ENCODE results near the gene MRPL39. TPM values are rescaled to one million over a fixed set of nuclear protein-coding genes. Genes with fewer than 3 reads are reported as not detected.

Gene MRPL39
- total RNA-seq, 1 donor from 2014 or later = 49.9 TPM

DNA sequence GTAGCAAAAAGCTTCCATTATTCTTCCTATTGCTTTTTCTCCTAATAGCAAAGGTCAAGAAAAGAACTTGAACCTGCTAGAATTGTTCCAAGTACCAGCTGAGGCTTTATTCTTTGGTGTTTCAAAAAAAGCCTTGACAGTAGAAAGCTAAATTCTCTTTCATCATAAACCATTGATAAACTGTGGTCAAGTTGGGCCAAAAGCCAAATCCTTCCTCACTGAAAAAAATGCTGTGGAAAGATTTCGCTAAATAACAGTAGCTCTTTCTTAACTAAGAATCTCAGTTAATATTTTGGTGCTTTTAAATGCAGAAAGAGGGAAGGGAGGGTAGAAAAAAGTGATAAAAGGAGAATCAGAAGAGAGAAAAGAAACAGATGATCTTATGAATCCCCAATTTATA is 17.8 kb upstream of the MRPL39 start:
- no peak for DNase-seq
- Histone ChIP-seq H3K4me1 (peaks cover 14% of the 10 kb centered on the region), H3K4me3 (no peak overlapping the region), H3K27me3 (ENCODE audit: low read depth) (no peaks in the 10 kb centered on the region), H3K36me3 (no peaks in the 10 kb centered on the region), H3K9me3 (replicated peaks) (no peaks in the 10 kb centered on the region), H3K27ac (replicated peaks) (no peak overlapping the region)
- intact Hi-C loops (cut with micrococcal nuclease) = no loop called here
- TF ChIP-seq, protein P1, sequence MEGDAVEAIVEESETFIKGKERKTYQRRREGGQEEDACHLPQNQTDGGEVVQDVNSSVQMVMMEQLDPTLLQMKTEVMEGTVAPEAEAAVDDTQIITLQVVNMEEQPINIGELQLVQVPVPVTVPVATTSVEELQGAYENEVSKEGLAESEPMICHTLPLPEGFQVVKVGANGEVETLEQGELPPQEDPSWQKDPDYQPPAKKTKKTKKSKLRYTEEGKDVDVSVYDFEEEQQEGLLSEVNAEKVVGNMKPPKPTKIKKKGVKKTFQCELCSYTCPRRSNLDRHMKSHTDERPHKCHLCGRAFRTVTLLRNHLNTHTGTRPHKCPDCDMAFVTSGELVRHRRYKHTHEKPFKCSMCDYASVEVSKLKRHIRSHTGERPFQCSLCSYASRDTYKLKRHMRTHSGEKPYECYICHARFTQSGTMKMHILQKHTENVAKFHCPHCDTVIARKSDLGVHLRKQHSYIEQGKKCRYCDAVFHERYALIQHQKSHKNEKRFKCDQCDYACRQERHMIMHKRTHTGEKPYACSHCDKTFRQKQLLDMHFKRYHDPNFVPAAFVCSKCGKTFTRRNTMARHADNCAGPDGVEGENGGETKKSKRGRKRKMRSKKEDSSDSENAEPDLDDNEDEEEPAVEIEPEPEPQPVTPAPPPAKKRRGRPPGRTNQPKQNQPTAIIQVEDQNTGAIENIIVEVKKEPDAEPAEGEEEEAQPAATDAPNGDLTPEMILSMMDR (IDR thresholded peaks at IDR 0.05; ENCODE audit: borderline replicate concordance) = no peak

DNA sequence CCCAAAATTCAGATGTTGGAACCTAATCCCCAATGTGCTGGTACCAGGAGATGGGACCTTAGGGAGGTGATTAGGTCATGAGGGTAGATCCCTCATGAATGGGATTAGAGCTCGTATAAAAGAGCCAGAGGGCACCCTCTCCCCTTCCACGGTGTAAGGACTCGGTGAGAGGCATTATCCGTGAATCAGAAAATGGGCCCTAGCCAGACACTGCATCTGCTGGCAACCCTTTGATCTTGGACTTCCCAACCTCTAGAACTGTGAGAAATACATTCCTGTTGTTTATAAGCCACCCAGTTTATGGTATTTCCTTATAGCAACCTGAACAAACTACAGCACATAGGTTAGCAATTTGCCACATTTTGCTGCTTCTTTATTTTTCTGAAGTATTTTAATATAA is 17.2 kb upstream of the MRPL39 start:
- Histone ChIP-seq H3K9me3 (replicated peaks) (no peaks in the 10 kb centered on the region), H3K27ac (replicated peaks) (no peak overlapping the region), H3K36me3 (no peaks in the 10 kb centered on the region), H3K4me3 (no peak overlapping the region), H3K4me1 (peaks cover 14% of the 10 kb centered on the region), H3K27me3 (ENCODE audit: low read depth) (no peaks in the 10 kb centered on the region)
- TF ChIP-seq, protein P1 (IDR thresholded peaks at IDR 0.05; ENCODE audit: borderline replicate concordance) = no peak
- no peak for DNase-seq
- intact Hi-C loops (cut with micrococcal nuclease) = no loop called here

DNA sequence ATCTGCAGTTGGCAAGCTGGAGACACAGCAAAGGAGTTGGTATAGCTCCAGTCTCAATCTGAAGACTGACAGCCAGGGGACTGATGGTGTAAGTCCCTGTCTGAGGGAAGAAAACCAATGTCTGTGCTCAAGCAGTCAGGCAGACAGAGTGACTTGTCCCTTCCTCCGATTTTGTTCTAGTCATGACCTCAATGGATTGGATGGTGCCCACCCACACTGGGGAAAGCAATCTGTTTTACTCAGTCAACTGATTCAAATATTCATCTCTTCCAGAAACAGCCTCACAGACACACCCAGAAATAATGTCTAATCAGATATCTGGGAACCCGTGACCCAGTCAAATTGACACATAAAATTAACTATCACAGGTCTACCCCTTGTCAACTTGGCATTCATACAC is 11.9 kb upstream of the MRPL39 start:
- Histone ChIP-seq H3K9me3 (replicated peaks) (no peaks in the 10 kb centered on the region), H3K36me3 (no peaks in the 10 kb centered on the region), H3K4me1 (peaks cover 15% of the 10 kb centered on the region), H3K4me3 (no peak overlapping the region), H3K27ac (replicated peaks) (no peak overlapping the region), H3K27me3 (ENCODE audit: low read depth) (no peaks in the 10 kb centered on the region)
- intact Hi-C loops (cut with micrococcal nuclease) = no loop called here
- TF ChIP-seq, protein P1 (IDR thresholded peaks at IDR 0.05; ENCODE audit: borderline replicate concordance) = no peak
- DNase-seq = no peak

DNA sequence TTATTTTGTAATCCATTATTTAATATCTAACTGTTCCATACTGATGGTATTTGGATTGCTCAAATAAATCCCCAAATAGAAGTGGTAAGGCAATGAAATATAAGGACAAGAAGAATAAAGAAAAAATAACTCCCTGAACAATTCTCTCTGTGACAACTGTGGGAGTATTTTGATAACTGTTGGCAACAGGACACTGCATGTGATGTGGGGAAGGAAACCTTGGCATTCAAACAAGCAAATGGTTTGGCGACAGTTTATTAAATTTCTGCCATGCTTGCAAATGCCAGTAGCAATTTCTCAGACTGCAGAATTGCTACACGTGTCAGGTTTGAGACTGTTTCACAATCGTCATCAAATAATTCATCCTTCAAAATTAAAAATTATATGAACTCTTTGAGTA is 8.6 kb upstream of the MRPL39 start:
- intact Hi-C loops (cut with micrococcal nuclease) = no loop called here
- Histone ChIP-seq H3K27ac (replicated peaks) (peak overlapping the region; percentile 62), H3K4me1 (peaks cover 15% of the 10 kb centered on the region), H3K36me3 (no peaks in the 10 kb centered on the region), H3K4me3 (no peak overlapping the region), H3K27me3 (ENCODE audit: low read depth) (no peaks in the 10 kb centered on the region), H3K9me3 (replicated peaks) (no peaks in the 10 kb centered on the region)
- no peak for DNase-seq
- TF ChIP-seq, protein P1 (IDR thresholded peaks at IDR 0.05; ENCODE audit: borderline replicate concordance) = no peak

DNA sequence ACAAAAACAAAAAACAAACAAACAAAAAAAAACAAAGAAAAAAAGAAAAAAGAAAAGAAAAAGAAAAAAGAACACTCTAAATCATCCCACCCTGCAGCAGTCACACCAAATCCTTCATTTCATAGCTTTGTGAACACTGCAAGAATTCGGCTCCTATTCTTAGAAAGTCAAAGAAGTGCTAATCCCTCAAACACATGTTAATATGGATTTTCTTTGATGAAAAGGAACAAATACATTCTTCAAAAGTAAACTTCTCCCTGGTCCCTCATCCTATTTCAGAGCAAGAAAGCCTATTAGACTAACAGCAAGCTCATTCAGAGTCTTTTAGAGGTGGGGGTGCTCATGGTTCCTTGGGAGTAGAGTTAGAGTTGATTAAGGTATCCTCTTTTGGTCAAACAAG is 7.2 kb upstream of the MRPL39 start:
- intact Hi-C loops (cut with micrococcal nuclease) = no loop called here
- Histone ChIP-seq H3K9me3 (replicated peaks) (no peaks in the 10 kb centered on the region), H3K27me3 (ENCODE audit: low read depth) (no peaks in the 10 kb centered on the region), H3K4me3 (no peak overlapping the region), H3K36me3 (no peaks in the 10 kb centered on the region), H3K27ac (replicated peaks) (peak overlapping the region; percentile 62), H3K4me1 (peaks cover 15% of the 10 kb centered on the region)
- no peak for DNase-seq
- TF ChIP-seq, protein P1 (IDR thresholded peaks at IDR 0.05; ENCODE audit: borderline replicate concordance) = no peak

Measured in left ventricle myocardium inferior (tissue), 1 donor.